GM18505 (cell line): Measurements from ENCODE around the gene UBC.
A peak's percentile ranks its signal among the peaks of the same experiment; 100 is the strongest.

Experiments used
- ATAC-seq: cut with Tn5 transposase; IDR thresholded peaks from one replicate; pipeline ENCODE4 v1.9.1; 2021; ENCODE audit not compliant: unreplicated experiment
- POLR2A ChIP-seq: IDR thresholded peaks from 4 replicates; pipeline ENCODE4 v1.6.1; 2011; ENCODE audit warnings: borderline replicate concordance; ENCODE audit not compliant: insufficient read depth, insufficient read length; ENCODE audit errors: extremely low read depth

The UBC gene

DNA sequence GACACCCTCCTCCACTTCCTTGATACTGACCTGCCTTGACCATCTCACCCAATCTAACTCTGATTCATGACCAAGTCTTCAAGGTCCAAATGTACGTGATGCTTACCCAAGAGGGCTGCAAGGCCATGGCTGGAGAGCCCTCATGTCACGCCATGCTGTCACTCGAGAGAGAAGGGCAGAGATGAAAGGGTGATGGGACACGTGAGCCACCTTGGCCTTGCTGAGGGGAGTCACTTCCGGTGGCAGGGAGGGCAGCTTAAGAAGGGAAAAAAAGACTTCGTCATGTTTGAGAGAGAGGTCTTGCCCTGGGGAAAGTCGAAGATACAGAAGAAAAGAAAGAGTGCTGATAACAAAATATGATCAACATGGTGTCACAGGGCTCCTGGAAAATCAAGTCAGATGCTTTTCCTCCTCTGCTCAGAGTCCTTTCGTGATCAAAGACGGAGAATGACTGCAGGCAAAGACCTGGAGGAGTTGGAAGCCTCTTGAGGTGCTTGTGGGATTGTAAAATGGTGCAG, 47.5 kb downstream of the UBC start:
- no peak for ATAC-seq

GRCh38 chr12:124866195-124866882, 48.1 kb downstream of the UBC start:
- ATAC-seq: no peak
- TF ChIP-seq POLR2A: no peak

More for the DNA sequence above, 47.5 kb downstream of the UBC start:
- no peak for TF ChIP-seq POLR2A

- TF ChIP-seq POLR2A: no peak
Observed at GRCh38 chr12:124865728-124866127, 48.7 kb downstream of the UBC start.

DNA sequence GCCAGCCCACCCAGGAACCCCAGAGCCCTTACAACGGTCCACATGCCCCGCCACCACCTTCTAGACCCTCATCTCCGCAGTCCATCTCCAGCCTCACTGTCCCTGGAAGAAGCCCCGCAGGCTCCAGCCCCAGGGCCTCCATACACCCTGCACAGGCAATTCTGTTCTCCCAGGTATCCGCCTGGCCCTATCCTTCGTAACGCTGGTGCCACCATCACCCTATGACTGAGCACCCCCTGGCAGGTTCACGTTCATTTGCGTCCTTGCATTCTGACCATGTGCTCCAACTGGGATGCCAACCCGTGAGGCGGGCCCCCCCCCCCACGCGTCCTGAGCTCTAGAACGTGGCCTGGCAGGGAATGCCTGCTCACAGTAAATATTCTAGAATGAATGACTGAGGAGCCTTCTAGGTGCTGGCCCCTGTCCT, 50.1 kb downstream of the UBC start:
- no peak for TF ChIP-seq POLR2A
- ATAC-seq: no peak

More at GRCh38 chr12:124865728-124866127, 48.7 kb downstream of the UBC start:
- ATAC-seq: no peak

GRCh38 chr12:124863416-124864325, 50.8 kb downstream of the UBC start, which contains the start of gene SCARB1:
Gene SCARB1 (minus strand): TSS chr12:124863864. CDS start chr12:124863720, 144 bp downstream.
- ATAC-seq: peak; percentile 71
- TF ChIP-seq POLR2A: peak; percentile 83

GRCh38 chr12:124862768-124863415, 51.6 kb downstream of the UBC start:
- peak; percentile 18 for ATAC-seq
- peak; percentile 18 for TF ChIP-seq POLR2A

- no peak for ATAC-seq
- TF ChIP-seq POLR2A: no peak
Observed at GRCh38 chr12:124861898-124862676, 52.4 kb downstream of the UBC start.
